Stomach (tissue), 9 donors: ENCODE results near the gene MEIKIN. TPM values are rescaled to one million over a fixed set of nuclear protein-coding genes. Genes with fewer than 3 reads are reported as not detected.

Source experiments
- DNase-seq, 2 donors: peaks; one replicate each; pipeline versions ENCODE4 v3.0.0 to v3.0.0-alpha.2; 2013 to 2019
- H3K27ac ChIP-seq, 5 donors: fragments of 200-600 bp in 4 of 5; sonication (generic) in 4 of 5; one replicate each; pipeline ENCODE4 v1.5.1; 2013 to 2019; ENCODE audit warnings: mild to moderate bottlenecking in 1 of 5, moderate library complexity in 1 of 5
- H3K27me3 ChIP-seq, 3 donors: fragments of 200-600 bp; sonication (generic); one replicate each; pipeline ENCODE4 v1.5.1; 2017 to 2019; ENCODE audit warnings: mixed run types in 1 of 3
- H3K36me3 ChIP-seq, 4 donors: fragments of 200-600 bp; sonication (generic); 1 replicate in 3 of 4; 2 replicates in 1 of 4; pipeline ENCODE4 v1.5.1; 2016 to 2019
- H3K4me1 ChIP-seq, 4 donors: fragments of 200-600 bp; sonication (generic); one replicate each; pipeline ENCODE4 v1.5.1; 2016 to 2019
- H3K4me3 ChIP-seq, 4 donors: fragments of 200-600 bp; sonication (generic) in 3 of 4; one replicate each; pipeline ENCODE4 v1.5.1; 2016 to 2019; ENCODE audit warnings: mild to moderate bottlenecking in 1 of 4
- H3K9me3 ChIP-seq, 4 donors: fragments of 200-600 bp; sonication (generic); one replicate each; pipeline ENCODE4 v1.5.1; 2016 to 2019
- EP300 ChIP-seq: sonication (generic); formaldehyde crosslinking; IDR thresholded peaks from one replicate; pipeline ENCODE4 v1.6.1; 2017; ENCODE audit warnings: antibody characterized with exemption
- POLR2A ChIP-seq, 4 donors: fragments of 450-650 bp; IDR thresholded peaks; one replicate each; pipeline ENCODE4 v1.6.1; 2016; ENCODE audit warnings: antibody characterized with exemption in 4 of 4, control low read depth in 2 of 4, mild to moderate bottlenecking in 1 of 4, moderate library complexity in 1 of 4
- POLR2AphosphoS5 ChIP-seq, 3 donors: sonication (generic); formaldehyde crosslinking; IDR thresholded peaks; one replicate each; pipeline ENCODE4 v1.6.1; 2016; ENCODE audit warnings: antibody characterized with exemption in 3 of 3
- WGBS, 5 donors: extraction: QIAGEN DNeasy Blood & Tissue Kit in 3 of 5; methylation state at CpG; one replicate each; pipeline versions ENCODE4 v1.1.5 to v1.1.7; 2013 to 2018; 5-methylcytosine and 5-hydroxymethylcytosine counted together
- intact Hi-C: fragments of 100-400 bp; cut with DNase I; formaldehyde crosslinking; loops from one replicate; pipeline ENCODE4 v1.15.1; 2023; ENCODE audit warnings: low total_unique reads
- polyA plus RNA-seq, 3 donors: library from polyadenylated mRNA; stranded (reverse); fragments of 200-250 nt; gene quantifications; one replicate each; pipeline ENCODE4 v1.2.3, GENCODE V29; 2013
- total RNA-seq, 5 donors: library from RNA; depleted of rRNA; stranded (reverse); fragments of >200 nt; gene quantifications; one replicate each; pipeline versions ENCODE4 v1.1.0 to v1.2.3, GENCODE V29; 2014 to 2016
- TF ChIP-seq, protein P1 (sequence below), 7 experiments: fragments of 450-650 bp in 4 of 7; fragments of 200-600 bp in 3 of 7; sonication (generic) in 3 of 7; IDR thresholded peaks; one replicate each; pipeline ENCODE4 v1.5.1; 2016 to 2019; ENCODE audit warnings: antibody characterized with exemption in 7 of 7, control low read depth in 2 of 7, mild to moderate bottlenecking in 1 of 7
- donor health status: healthy with polysubstance abuse.
- donor health status: Bipolar disorder and iron deficiency.
- donor health status: healthy.

The MEIKIN gene
- total and polyA plus RNA-seq, 8 donors, result 0.37 TPM; not detected in 7

DNA sequence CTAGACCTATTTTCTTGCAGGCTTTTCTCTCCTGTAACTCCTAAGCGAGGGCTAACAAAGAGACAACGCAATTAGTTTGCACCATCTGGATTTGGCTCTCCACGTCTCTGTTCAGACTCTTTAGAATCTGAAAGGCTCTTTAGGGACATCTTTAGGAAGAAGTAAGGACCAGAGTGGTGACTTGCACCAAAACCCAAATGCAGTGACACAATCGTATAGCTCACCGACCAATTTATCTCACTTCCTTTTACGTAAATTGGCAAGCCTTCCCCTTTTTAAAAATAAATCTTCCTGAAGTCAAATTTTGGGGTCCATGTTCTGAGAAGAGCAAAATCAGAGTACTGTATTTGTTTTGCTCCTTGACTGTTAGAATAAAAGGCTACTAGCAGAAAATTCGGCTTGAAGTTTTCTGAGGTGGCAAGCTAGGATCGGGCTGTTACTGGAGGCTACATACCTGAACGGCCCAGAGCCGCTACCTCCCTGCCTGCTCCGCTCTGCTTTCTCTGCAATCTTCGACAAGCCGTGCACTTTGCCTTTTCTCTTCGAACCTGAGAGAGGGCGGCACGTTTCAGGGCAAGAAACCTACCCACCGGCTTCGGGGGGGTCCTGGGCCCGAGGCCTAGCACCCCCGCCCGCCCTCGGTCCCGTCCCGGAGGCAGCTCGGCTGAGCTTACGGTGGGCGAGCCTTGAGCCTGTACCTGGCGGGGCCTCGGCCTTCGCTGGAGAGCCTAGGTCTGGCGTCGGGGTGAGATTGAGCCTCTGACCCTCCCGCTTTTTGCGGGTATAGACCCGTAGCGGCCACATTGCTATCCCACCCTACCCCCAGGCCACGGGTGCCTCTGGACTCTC lies 537 bp downstream of the MEIKIN start:
- Histone ChIP-seq H3K27ac (no peak overlapping the region), H3K36me3 (no peaks in the 10 kb centered on the region), H3K9me3 (no peaks in the 10 kb centered on the region), H3K27me3 (no peaks in the 10 kb centered on the region), H3K4me3 (no peak overlapping the region), H3K4me1 (no peaks in the 10 kb centered on the region)
- TF ChIP-seq EP300 (no peak), POLR2A (IDR thresholded peaks at IDR 0.05) (no peak), POLR2AphosphoS5 (IDR thresholded peaks at IDR 0.05) (no peak)
- TF ChIP-seq, protein P1, sequence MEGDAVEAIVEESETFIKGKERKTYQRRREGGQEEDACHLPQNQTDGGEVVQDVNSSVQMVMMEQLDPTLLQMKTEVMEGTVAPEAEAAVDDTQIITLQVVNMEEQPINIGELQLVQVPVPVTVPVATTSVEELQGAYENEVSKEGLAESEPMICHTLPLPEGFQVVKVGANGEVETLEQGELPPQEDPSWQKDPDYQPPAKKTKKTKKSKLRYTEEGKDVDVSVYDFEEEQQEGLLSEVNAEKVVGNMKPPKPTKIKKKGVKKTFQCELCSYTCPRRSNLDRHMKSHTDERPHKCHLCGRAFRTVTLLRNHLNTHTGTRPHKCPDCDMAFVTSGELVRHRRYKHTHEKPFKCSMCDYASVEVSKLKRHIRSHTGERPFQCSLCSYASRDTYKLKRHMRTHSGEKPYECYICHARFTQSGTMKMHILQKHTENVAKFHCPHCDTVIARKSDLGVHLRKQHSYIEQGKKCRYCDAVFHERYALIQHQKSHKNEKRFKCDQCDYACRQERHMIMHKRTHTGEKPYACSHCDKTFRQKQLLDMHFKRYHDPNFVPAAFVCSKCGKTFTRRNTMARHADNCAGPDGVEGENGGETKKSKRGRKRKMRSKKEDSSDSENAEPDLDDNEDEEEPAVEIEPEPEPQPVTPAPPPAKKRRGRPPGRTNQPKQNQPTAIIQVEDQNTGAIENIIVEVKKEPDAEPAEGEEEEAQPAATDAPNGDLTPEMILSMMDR (IDR thresholded peaks at IDR 0.05), result no peak
- WGBS, 5 donors, result 82 to 84% (median 83%) methylated on average over 22 to 37 of the region's 37 CpGs
- no peak for DNase-seq
- intact Hi-C loops, result no loop called here

DNA sequence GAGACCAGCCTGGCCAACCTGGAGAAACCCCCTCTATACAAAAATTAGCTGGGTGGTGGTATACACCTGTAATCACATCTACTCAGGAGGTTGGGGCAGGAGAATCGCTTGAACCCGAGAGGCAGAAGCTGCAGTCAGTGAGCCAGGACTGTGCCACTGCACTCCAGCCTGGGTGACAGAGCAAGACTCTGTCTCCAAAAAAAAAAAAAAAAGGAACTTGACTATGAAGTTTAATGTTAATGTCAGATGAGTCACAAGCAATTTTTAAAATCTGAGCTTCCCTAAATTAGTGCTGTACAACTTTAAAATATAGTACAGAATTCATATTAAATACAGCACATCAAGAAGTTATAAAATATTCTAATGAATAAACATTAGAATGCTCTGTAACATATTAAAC lies 1.5 kb downstream of the MEIKIN start:
- 87 to 98% (median 94%) methylated on average over 2 of the region's 2 CpGs for WGBS, 5 donors

DNA sequence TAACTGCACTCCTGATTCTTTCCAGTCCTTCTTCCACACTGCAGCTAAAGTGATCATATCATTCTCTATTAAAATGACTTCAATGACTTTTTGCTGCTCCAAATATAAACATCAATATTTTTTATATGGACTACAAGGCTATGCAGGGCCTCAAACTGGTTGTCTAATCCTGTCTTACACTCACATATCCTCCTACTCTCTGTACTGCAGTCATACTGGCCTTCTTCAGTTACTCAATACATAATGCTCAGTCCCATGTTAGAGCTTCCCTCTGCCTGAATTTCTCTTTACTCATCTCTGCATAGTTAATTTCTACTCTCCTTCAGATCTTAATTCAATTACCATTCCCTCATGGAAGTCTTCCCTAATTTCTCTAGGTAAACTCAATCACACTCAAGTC lies 3.4 kb downstream of the MEIKIN start:
- Histone ChIP-seq H3K9me3 (no peaks in the 10 kb centered on the region), H3K27ac (no peak overlapping the region), H3K36me3 (no peaks in the 10 kb centered on the region), H3K4me3 (no peak overlapping the region), H3K27me3 (no peaks in the 10 kb centered on the region), H3K4me1 (no peaks in the 10 kb centered on the region)
- intact Hi-C loops, result no loop called here
- TF ChIP-seq POLR2AphosphoS5 (IDR thresholded peaks at IDR 0.05), result no peak
- TF ChIP-seq, protein P1 (IDR thresholded peaks at IDR 0.05), result no peak
- TF ChIP-seq POLR2A (IDR thresholded peaks at IDR 0.05), result no peak
- TF ChIP-seq EP300, result no peak
- DNase-seq, result no peak

More for the DNA sequence above, 1.5 kb downstream of the MEIKIN start:
- Histone ChIP-seq H3K36me3 (no peaks in the 10 kb centered on the region), H3K4me1 (no peaks in the 10 kb centered on the region), H3K27ac (no peak overlapping the region), H3K27me3 (no peaks in the 10 kb centered on the region), H3K9me3 (no peaks in the 10 kb centered on the region), H3K4me3 (no peak overlapping the region)
- DNase-seq, result no peak
- intact Hi-C loops, result no loop called here
- TF ChIP-seq POLR2A (IDR thresholded peaks at IDR 0.05), result no peak
- no peak for TF ChIP-seq EP300
- TF ChIP-seq, protein P1 (IDR thresholded peaks at IDR 0.05), result no peak
- no peak for TF ChIP-seq POLR2AphosphoS5 (IDR thresholded peaks at IDR 0.05)

DNA sequence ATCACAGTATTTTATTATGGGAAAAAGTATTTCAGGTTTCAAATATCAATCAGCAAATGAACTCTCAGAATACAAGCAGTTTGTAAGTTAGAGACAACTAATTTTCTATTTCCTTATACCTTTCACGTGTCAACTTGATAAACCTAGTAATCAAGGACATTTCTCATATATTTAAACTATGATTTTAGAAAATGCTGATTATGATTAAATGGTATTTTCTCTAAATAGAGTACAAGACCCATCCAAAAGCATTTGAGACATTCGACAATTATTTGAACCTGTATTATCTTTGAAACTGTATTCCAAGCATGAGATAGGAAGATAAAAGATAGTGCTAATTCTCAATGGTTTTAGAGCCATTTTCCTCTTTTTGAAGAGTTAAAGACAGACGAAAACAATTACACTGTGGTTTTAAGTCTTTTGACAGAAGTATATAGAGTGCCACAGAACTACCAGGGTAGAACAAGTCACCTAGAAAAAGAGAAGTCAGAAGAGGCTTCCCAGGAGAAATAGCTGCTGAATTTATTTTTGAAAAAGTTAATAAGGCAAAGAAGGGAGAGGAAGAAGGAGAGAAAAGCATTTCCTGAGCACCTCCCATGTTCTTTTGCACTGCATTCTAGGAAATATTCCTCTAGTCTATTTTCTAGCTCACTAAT lies 5.6 kb downstream of the MEIKIN start:
- TF ChIP-seq POLR2AphosphoS5 (IDR thresholded peaks at IDR 0.05) (no peak), POLR2A (IDR thresholded peaks at IDR 0.05) (no peak), EP300 (no peak)
- TF ChIP-seq, protein P1 (IDR thresholded peaks at IDR 0.05), result no peak
- Histone ChIP-seq H3K36me3 (no peaks in the 10 kb centered on the region), H3K27me3 (no peaks in the 10 kb centered on the region), H3K27ac (no peak overlapping the region), H3K4me1 (no peaks in the 10 kb centered on the region), H3K4me3 (no peak overlapping the region), H3K9me3 (no peaks in the 10 kb centered on the region)
- DNase-seq, result no peak
- intact Hi-C loops, result no loop called here
- WGBS, 5 donors, result 52 to 68% (median 57%) methylated on average over 3 of the region's 3 CpGs
